Calu3 (cell line): ENCODE data around the gene SORT1. TPM values are rescaled to one million over a fixed set of nuclear protein-coding genes. Genes with fewer than 3 reads are reported as not detected.
A peak's percentile ranks its signal among the peaks of the same experiment; 100 is the strongest.
"Not testable (repeated sequence)": the region's sequence is repeated elsewhere in the genome, so short reads cannot be mapped to it uniquely, and the experiment has no call there.

ENCODE experiments used
- BruUV-seq: library from RNA; stranded (reverse); fragments of 400-500 nt; replicated peaks from 2 replicates; lab custom pipeline; 2021; lab: Mats Ljungman, UMichigan
- CTCF ChIA-PET: fragments of 300-600 bp; sonication (Branson Sonifier 250); formaldehyde crosslinking; loops from one replicate; lab custom pipeline; 2022; ENCODE audit warnings: antibody characterized with exemption; lab: Charles Lee
- DNase-seq: peaks from one replicate; pipeline ENCODE4 v3.0.0; 2022
- H3K27ac Mint-ChIP-seq: one replicate; pipeline ENCODE4 v1.8.0; 2022; ENCODE audit warnings: mixed read lengths; ENCODE audit not compliant: unreplicated experiment
- H3K27me3 Mint-ChIP-seq: one replicate; pipeline ENCODE4 v1.8.0; 2022; ENCODE audit warnings: mixed read lengths; ENCODE audit not compliant: unreplicated experiment
- H3K36me3 Mint-ChIP-seq: one replicate; pipeline ENCODE4 v1.8.0; 2022; ENCODE audit warnings: mild to moderate bottlenecking, moderate library complexity, mixed read lengths; ENCODE audit not compliant: insufficient read depth, unreplicated experiment
- H3K4me1 Mint-ChIP-seq: one replicate; pipeline ENCODE4 v1.8.0; 2022; ENCODE audit warnings: mild to moderate bottlenecking, low read depth, mixed read lengths; ENCODE audit not compliant: unreplicated experiment
- H3K4me3 Mint-ChIP-seq: one replicate; pipeline ENCODE4 v1.8.0; 2022; ENCODE audit warnings: mild to moderate bottlenecking, low read depth, moderate library complexity, mixed read lengths; ENCODE audit not compliant: unreplicated experiment
- H3K9me3 Mint-ChIP-seq: one replicate; pipeline ENCODE4 v1.8.0; 2022; ENCODE audit warnings: low read depth, mixed read lengths; ENCODE audit not compliant: unreplicated experiment
- CTCF ChIP-seq: fragments of 200-600 bp; IDR thresholded peaks from one replicate; pipeline ENCODE4 v1.8.0; 2022; ENCODE audit warnings: antibody characterized with exemption; ENCODE audit not compliant: unreplicated experiment
- intact Hi-C: fragments of 100-400 bp; cut with micrococcal nuclease; formaldehyde crosslinking; loops from one replicate; pipeline ENCODE4 v1.10.0; 2022; ENCODE audit not compliant: unreplicated experiment
- total RNA-seq: library from RNA; stranded (reverse); gene quantifications from 2 replicates; pipeline ENCODE4 v1.2.3, GENCODE V29; 2022

Gene SORT1
- total RNA-seq, 1 experiment from 2014 or later: 68.2 TPM

- H3K9me3 Mint-ChIP-seq: no peaks in the 10 kb centered on the region
- no peaks in the 10 kb centered on the region for H3K4me1 Mint-ChIP-seq
- no TSS peak for BruUV-seq
- no peak overlapping the region for H3K27ac Mint-ChIP-seq
- H3K27me3 Mint-ChIP-seq: no peaks in the 10 kb centered on the region
- peak; percentile 10 for DNase-seq
- H3K4me3 Mint-ChIP-seq: no peak overlapping the region
- intact Hi-C loops: no loop called here
- no peaks in the 10 kb centered on the region for H3K36me3 Mint-ChIP-seq
- CTCF ChIA-PET: interaction anchor here (0.6 to 1.0 kb wide), 2 partner anchors 10 to 20 kb away, joined by 3 to 5 read pairs; no protein-coding TSS in a partner anchor
- no peak for TF ChIP-seq CTCF
These were observed 90.3 kb downstream of the SORT1 start for GRCh38 chr1:109307274-109308021.

GRCh38 chr1:109306832-109307273 lies 90.9 kb downstream of the SORT1 start, which contains the start of gene MYBPHL:
TSS of gene MYBPHL (minus strand) at chr1:109307011. CDS start at chr1:109306991, 20 bp downstream.
- CTCF ChIA-PET: interaction anchor here (0.6 to 1.0 kb wide), 2 partner anchors 11 to 19 kb away, joined by 3 to 5 read pairs; no protein-coding TSS in a partner anchor
- no peaks in the 10 kb centered on the region for H3K36me3 Mint-ChIP-seq
- no peak for TF ChIP-seq CTCF
- no peaks in the 10 kb centered on the region for H3K27me3 Mint-ChIP-seq
- H3K9me3 Mint-ChIP-seq: no peaks in the 10 kb centered on the region
- BruUV-seq: no TSS peak
- intact Hi-C loops: no loop called here
- no peak within 1 kb of the TSS for H3K4me3 Mint-ChIP-seq
- no peak within 1 kb of the TSS for H3K27ac Mint-ChIP-seq
- no peaks in the 10 kb centered on the region for H3K4me1 Mint-ChIP-seq
- DNase-seq: no peak

- H3K27ac Mint-ChIP-seq, H3K4me3 Mint-ChIP-seq, CTCF ChIA-PET, H3K9me3 Mint-ChIP-seq, H3K36me3 Mint-ChIP-seq, intact Hi-C loops, DNase-seq, H3K27me3 Mint-ChIP-seq, H3K4me1 Mint-ChIP-seq, BruUV-seq: not testable (repeated sequence)
These were observed 91.7 kb downstream of the SORT1 start for GRCh38 chr1:109305991-109306390.

GRCh38 chr1:109304226-109304920 lies 93.3 kb downstream of the SORT1 start:
- Mint-ChIP-seq H3K4me3 (no peak overlapping the region), H3K27ac (no peak overlapping the region), H3K9me3 (no peaks in the 10 kb centered on the region), H3K4me1 (no peaks in the 10 kb centered on the region), H3K27me3 (no peaks in the 10 kb centered on the region), H3K36me3 (no peaks in the 10 kb centered on the region)
- no peak for TF ChIP-seq CTCF
- BruUV-seq: no TSS peak
- no peak for DNase-seq
- intact Hi-C loops: no loop called here
- CTCF ChIA-PET: interaction anchor here (0.6 kb wide), 1 partner anchor 326 kb away, joined by 7 read pairs; no protein-coding TSS in a partner anchor
